Measurements from ENCODE around the gene TRMT44. TPM values are rescaled to one million over a fixed set of nuclear protein-coding genes. Genes with fewer than 3 reads are reported as not detected.

Gene TRMT44
- polyA plus RNA-seq, 3 donors, result 4.9 to 7.5 (median 6.6) TPM

GRCh38 chr4:8411351-8412180 lies 29.0 kb upstream of the TRMT44 start:
- Histone ChIP-seq H3K4me1 (ENCODE audit: control insufficient read depth in 1 of 2, insufficient read depth in 2 of 2, low read length in 2 of 2) (peaks cover 4 to 18% of the 10 kb centered on the region in 2 donors), H3K79me2 (ENCODE audit: insufficient read depth, low read length) (no peaks in the 10 kb centered on the region), H3K36me3 (replicated peaks in 1 of 2; ENCODE audit: control insufficient read depth in 1 of 2, insufficient read depth in 2 of 2, low read length in 2 of 2) (peaks cover 43 to 54% of the 10 kb centered on the region in 2 donors), H3K4me2 (replicated peaks; ENCODE audit: extremely low read depth, low read length, poor library complexity, severe bottlenecking) (no peak overlapping the region), H2AFZ (ENCODE audit: insufficient read depth, low read depth, low read length, poor library complexity, severe bottlenecking) (no peak overlapping the region), H3K9me3 (replicated peaks in 1 of 2; ENCODE audit: control insufficient read depth in 1 of 2, insufficient read depth in 1 of 2, low read length in 2 of 2) (no peaks in the 10 kb centered on the region), H3K4me3 (replicated peaks in 1 of 3; ENCODE audit: low read depth in 2 of 3, low read length in 3 of 3) (no peak overlapping the region), H3K9ac (ENCODE audit: insufficient read depth, low read length, poor library complexity, severe bottlenecking) (no peak overlapping the region), H3K27ac (ENCODE audit: low read depth in 1 of 2, low read length in 2 of 2) (no peak overlapping the region), H3K27me3 (ENCODE audit: control insufficient read depth in 2 of 2, insufficient read depth in 2 of 2, low read length in 2 of 2) (no peaks in the 10 kb centered on the region), H4K20me1 (ENCODE audit: insufficient read depth, low read length) (no peaks in the 10 kb centered on the region)
- Mint-ChIP-seq H3K4me3 (no peak overlapping the region), H3K27ac (no peak overlapping the region), H3K4me1 (peaks cover 12% of the 10 kb centered on the region), H3K36me3 (peaks cover 53 to 62% of the 10 kb centered on the region in 2 donors), H3K9me3 (peaks cover 0 to 2% (median 0%) of the 10 kb centered on the region in 7 donors), H3K27me3 (ENCODE audit: low read depth in 3 of 3) (peaks cover 0 to 3% (median 0%) of the 10 kb centered on the region in 3 donors)
- DNase-seq, result no peak
- intact Hi-C loops (cut with micrococcal nuclease), result no loop called here
- 96% methylated on average over 12 of the region's 13 CpGs for WGBS (ENCODE audit: insufficient coverage)
- no peak for TF ChIP-seq CTCF (IDR thresholded peaks at IDR 0.05)

GRCh38 chr4:8412288-8412687 lies 28.3 kb upstream of the TRMT44 start:
- Histone ChIP-seq H3K4me3 (replicated peaks in 1 of 3; ENCODE audit: low read depth in 2 of 3, low read length in 3 of 3) (no peak overlapping the region), H3K4me1 (ENCODE audit: control insufficient read depth in 1 of 2, insufficient read depth in 2 of 2, low read length in 2 of 2) (peaks cover 4 to 18% of the 10 kb centered on the region in 2 donors), H3K79me2 (ENCODE audit: insufficient read depth, low read length) (peaks cover 6% of the 10 kb centered on the region), H2AFZ (ENCODE audit: insufficient read depth, low read depth, low read length, poor library complexity, severe bottlenecking) (no peak overlapping the region), H3K36me3 (replicated peaks in 1 of 2; ENCODE audit: control insufficient read depth in 1 of 2, insufficient read depth in 2 of 2, low read length in 2 of 2) (peaks cover 43 to 54% of the 10 kb centered on the region in 2 donors), H3K27me3 (ENCODE audit: control insufficient read depth in 2 of 2, insufficient read depth in 2 of 2, low read length in 2 of 2) (no peaks in the 10 kb centered on the region), H3K9ac (ENCODE audit: insufficient read depth, low read length, poor library complexity, severe bottlenecking) (no peak overlapping the region), H4K20me1 (ENCODE audit: insufficient read depth, low read length) (no peaks in the 10 kb centered on the region), H3K27ac (ENCODE audit: low read depth in 1 of 2, low read length in 2 of 2) (no peak overlapping the region), H3K4me2 (replicated peaks; ENCODE audit: extremely low read depth, low read length, poor library complexity, severe bottlenecking) (no peak overlapping the region), H3K9me3 (replicated peaks in 1 of 2; ENCODE audit: control insufficient read depth in 1 of 2, insufficient read depth in 1 of 2, low read length in 2 of 2) (no peaks in the 10 kb centered on the region)
- no peak for DNase-seq
- peaks cover 13% of the 10 kb centered on the region for H3K4me1 Mint-ChIP-seq
- peaks cover 0 to 2% (median 0%) of the 10 kb centered on the region in 7 donors for H3K9me3 Mint-ChIP-seq
- H3K27me3 Mint-ChIP-seq (ENCODE audit: low read depth in 3 of 3), result peaks cover 0 to 3% (median 0%) of the 10 kb centered on the region in 3 donors
- H3K4me3 Mint-ChIP-seq, result no peak overlapping the region
- intact Hi-C loops (cut with micrococcal nuclease), result no loop called here
- H3K27ac Mint-ChIP-seq, result no peak overlapping the region
- WGBS (ENCODE audit: insufficient coverage), result 100% methylated on average over 2 of the region's 5 CpGs
- no peak for TF ChIP-seq CTCF (IDR thresholded peaks at IDR 0.05)
- peaks cover 53 to 64% of the 10 kb centered on the region in 2 donors for H3K36me3 Mint-ChIP-seq

Measured in CD14-positive monocyte (primary cell).